Sigmoid colon (tissue), 7 donors: Measurements from ENCODE around the gene SMYD3. TPM values are rescaled to one million over a fixed set of nuclear protein-coding genes. Genes with fewer than 3 reads are reported as not detected.

Experiments
- DNase-seq: peaks from one replicate; pipeline ENCODE4 v3.0.0-alpha.2; 2019
- H3K27ac ChIP-seq, 4 donors: fragments of 200-600 bp; sonication (generic); one replicate each; pipeline ENCODE4 v1.5.1; 2016 to 2019; ENCODE audit warnings: mild to moderate bottlenecking in 1 of 4
- H3K27me3 ChIP-seq, 3 donors: fragments of 200-600 bp; sonication (generic); one replicate each; pipeline ENCODE4 v1.5.1; 2019; ENCODE audit warnings: mild to moderate bottlenecking in 1 of 3
- H3K36me3 ChIP-seq, 4 donors: fragments of 200-600 bp; sonication (generic); one replicate each; pipeline ENCODE4 v1.5.1; 2016 to 2019
- H3K4me1 ChIP-seq, 4 donors: fragments of 200-600 bp; sonication (generic); one replicate each; pipeline ENCODE4 v1.5.1; 2017 to 2019
- H3K4me3 ChIP-seq, 4 donors: fragments of 200-600 bp; sonication (generic); one replicate each; pipeline ENCODE4 v1.5.1; 2017 to 2019; ENCODE audit warnings: mild to moderate bottlenecking in 2 of 4, moderate library complexity in 1 of 4
- H3K9me3 ChIP-seq, 4 donors: fragments of 200-600 bp in 3 of 4; sonication (generic) in 3 of 4; one replicate each; pipeline versions ENCODE4 v1.5.1 to v1.6.1; 2013 to 2019
- EP300 ChIP-seq, 4 donors: sonication (generic); formaldehyde crosslinking; IDR thresholded peaks; one replicate each; pipeline ENCODE4 v1.6.1; 2017; ENCODE audit warnings: antibody characterized with exemption in 4 of 4
- POLR2A ChIP-seq, 2 donors: fragments of 450-650 bp; IDR thresholded peaks; one replicate each; pipeline ENCODE4 v1.6.1; 2016; ENCODE audit warnings: antibody characterized with exemption in 2 of 2, mild to moderate bottlenecking in 2 of 2, moderate library complexity in 2 of 2
- POLR2AphosphoS5 ChIP-seq, 4 donors: sonication (generic); formaldehyde crosslinking; IDR thresholded peaks; one replicate each; pipeline ENCODE4 v1.6.1; 2017; ENCODE audit warnings: antibody characterized with exemption in 4 of 4
- WGBS, 2 donors: extraction: QIAGEN DNeasy Blood & Tissue Kit; methylation state at CpG; one replicate each; pipeline ENCODE4 v1.1.7; 2013; 5-methylcytosine and 5-hydroxymethylcytosine counted together
- intact Hi-C: fragments of 100-400 bp; cut with DNase I; formaldehyde crosslinking; loops from one replicate; pipeline ENCODE4 v1.15.1; 2023
- polyA plus RNA-seq, 3 donors: library from polyadenylated mRNA; stranded (reverse); fragments of 200-250 nt; gene quantifications; one replicate each; pipeline ENCODE4 v1.2.3, GENCODE V29; 2013
- total RNA-seq, 4 donors: library from RNA; depleted of rRNA; stranded (reverse); fragments of >200 nt; gene quantifications; one replicate each; pipeline ENCODE4 v1.1.0, GENCODE V29; 2016
- TF ChIP-seq, protein P1 (sequence below), 4 experiments: fragments of 450-650 bp in 3 of 4; fragments of 200-600 bp in 1 of 4; IDR thresholded peaks; one replicate each; pipeline ENCODE4 v1.5.1; 2016 to 2019; ENCODE audit warnings: antibody characterized with exemption in 4 of 4, mild to moderate bottlenecking in 3 of 4, moderate library complexity in 2 of 4
- donor health status: healthy with polysubstance abuse.
- donor health status: Bipolar disorder and iron deficiency.
- donor health status: healthy.

Gene SMYD3
- total and polyA plus RNA-seq, 7 donors = 8.7 to 23.8 (median 17.1) TPM

DNA sequence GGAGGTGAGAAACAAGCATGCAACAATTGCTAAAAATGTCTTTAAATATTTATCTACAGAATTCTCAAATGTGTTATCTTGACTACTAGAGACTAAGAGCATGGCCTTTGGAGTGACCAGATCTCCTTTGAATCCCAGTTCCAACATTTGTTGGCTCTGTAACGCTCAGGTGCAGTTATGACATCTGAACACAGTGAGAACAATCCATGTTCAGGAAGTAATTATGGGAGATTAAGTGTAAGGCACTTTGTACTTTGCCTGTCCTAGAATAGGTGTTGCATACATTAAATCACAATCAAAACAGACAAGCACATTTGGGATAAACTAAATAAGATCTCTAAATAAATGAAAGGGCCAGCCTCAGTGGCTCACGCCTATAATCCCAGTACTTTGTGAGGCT lies 454.5 kb downstream of the SMYD3 start:
- Histone ChIP-seq H3K27ac (no peak overlapping the region), H3K27me3 (no peaks in the 10 kb centered on the region), H3K4me3 (no peak overlapping the region), H3K4me1 (no peaks in the 10 kb centered on the region), H3K9me3 (no peaks in the 10 kb centered on the region), H3K36me3 (no peaks in the 10 kb centered on the region)
- intact Hi-C loops = no loop called here
- no peak for DNase-seq
- WGBS, 2 donors = 34 to 74% methylated on average over 2 of the region's 2 CpGs
- no peak for TF ChIP-seq EP300 (IDR thresholded peaks at IDR 0.05)
- TF ChIP-seq POLR2AphosphoS5 (IDR thresholded peaks at IDR 0.05) = no peak
- no peak for TF ChIP-seq POLR2A (IDR thresholded peaks at IDR 0.05)
- TF ChIP-seq, protein P1, sequence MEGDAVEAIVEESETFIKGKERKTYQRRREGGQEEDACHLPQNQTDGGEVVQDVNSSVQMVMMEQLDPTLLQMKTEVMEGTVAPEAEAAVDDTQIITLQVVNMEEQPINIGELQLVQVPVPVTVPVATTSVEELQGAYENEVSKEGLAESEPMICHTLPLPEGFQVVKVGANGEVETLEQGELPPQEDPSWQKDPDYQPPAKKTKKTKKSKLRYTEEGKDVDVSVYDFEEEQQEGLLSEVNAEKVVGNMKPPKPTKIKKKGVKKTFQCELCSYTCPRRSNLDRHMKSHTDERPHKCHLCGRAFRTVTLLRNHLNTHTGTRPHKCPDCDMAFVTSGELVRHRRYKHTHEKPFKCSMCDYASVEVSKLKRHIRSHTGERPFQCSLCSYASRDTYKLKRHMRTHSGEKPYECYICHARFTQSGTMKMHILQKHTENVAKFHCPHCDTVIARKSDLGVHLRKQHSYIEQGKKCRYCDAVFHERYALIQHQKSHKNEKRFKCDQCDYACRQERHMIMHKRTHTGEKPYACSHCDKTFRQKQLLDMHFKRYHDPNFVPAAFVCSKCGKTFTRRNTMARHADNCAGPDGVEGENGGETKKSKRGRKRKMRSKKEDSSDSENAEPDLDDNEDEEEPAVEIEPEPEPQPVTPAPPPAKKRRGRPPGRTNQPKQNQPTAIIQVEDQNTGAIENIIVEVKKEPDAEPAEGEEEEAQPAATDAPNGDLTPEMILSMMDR (IDR thresholded peaks at IDR 0.05) = no peak

DNA sequence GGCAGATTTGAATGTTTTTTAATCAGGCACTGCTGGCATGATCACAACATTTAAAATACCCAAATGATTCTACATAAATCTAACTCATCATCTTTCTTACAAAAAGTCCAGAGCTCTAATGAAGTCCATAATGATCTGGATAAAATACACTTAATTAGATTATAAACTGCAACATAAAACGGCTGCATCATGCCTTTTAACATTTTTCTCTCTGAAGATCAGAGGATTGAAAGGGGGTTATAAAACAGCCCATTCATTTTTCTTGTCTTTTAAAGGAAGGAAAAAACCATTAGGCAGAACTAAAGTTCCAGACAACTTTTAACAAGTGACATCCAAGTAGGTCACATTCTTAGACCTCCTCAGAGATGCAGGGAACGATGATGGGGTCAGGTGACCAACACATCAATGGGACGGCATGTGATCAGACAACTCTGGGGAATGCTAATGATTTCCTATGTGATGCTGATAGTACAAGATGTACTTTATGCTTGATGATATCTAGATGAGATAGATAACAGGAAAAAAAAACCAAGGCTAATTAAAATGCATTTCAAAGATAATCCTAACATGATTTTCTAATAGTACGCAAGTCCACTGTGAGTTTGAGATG lies 455.1 kb downstream of the SMYD3 start:
- Histone ChIP-seq H3K9me3 (no peaks in the 10 kb centered on the region), H3K27me3 (no peaks in the 10 kb centered on the region), H3K4me3 (no peak overlapping the region), H3K4me1 (no peaks in the 10 kb centered on the region), H3K36me3 (no peaks in the 10 kb centered on the region), H3K27ac (no peak overlapping the region)
- WGBS, 2 donors = 73 to 83% methylated on average over 4 of the region's 4 CpGs
- intact Hi-C loops = no loop called here
- no peak for DNase-seq
- TF ChIP-seq POLR2AphosphoS5 (IDR thresholded peaks at IDR 0.05) (no peak), EP300 (IDR thresholded peaks at IDR 0.05) (no peak), POLR2A (IDR thresholded peaks at IDR 0.05) (no peak)
- TF ChIP-seq, protein P1 (IDR thresholded peaks at IDR 0.05) = no peak

DNA sequence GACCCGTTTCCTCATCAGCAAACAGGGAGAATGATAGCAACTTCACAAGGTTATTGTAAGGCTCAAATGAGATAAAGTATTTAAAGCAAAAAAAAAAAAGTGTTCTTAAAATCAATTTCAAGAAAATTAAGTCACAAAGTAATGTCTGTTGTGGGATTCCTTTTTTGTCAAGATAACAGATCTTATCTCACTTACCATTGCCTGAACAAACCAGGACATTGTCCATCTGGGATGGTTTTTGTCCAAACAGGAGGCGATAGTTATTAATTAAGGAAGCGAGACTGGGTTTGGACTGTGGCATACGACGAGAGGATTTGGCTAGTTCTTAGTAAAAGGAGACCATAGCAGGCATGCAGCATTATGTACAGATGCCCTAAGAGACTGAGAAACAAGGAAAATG lies 458.4 kb downstream of the SMYD3 start:
- H3K27me3 ChIP-seq = no peaks in the 10 kb centered on the region
- H3K9me3 ChIP-seq = no peaks in the 10 kb centered on the region
- H3K36me3 ChIP-seq = no peaks in the 10 kb centered on the region
- intact Hi-C loops = no loop called here
- no peaks in the 10 kb centered on the region for H3K4me1 ChIP-seq
- no peak overlapping the region for H3K27ac ChIP-seq
- WGBS, 2 donors = 91 to 93% methylated on average over 5 of the region's 5 CpGs
- no peak overlapping the region for H3K4me3 ChIP-seq
- no peak for DNase-seq
- TF ChIP-seq, protein P1 (IDR thresholded peaks at IDR 0.05) = no peak
- TF ChIP-seq EP300 (IDR thresholded peaks at IDR 0.05) (no peak), POLR2A (IDR thresholded peaks at IDR 0.05) (no peak)

DNA sequence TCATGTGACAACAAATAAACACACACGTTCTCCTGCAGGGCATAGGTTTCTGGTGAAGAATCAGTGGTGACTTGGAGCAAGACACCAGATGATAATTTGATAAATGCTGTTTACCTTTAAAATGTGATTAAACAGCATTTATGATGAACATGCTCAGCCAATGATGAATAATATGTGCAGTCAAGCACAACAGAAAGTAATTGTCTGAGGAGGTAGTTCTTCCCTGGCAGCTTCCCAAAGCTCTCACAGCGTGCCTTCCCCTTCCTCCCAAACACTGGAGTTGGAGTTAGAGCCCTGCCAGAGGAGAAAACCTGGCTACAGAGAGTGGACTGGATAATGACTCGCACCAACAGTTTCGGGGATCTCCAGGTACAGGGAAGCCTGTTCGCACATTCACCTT lies 463.5 kb downstream of the SMYD3 start:
- TF ChIP-seq POLR2AphosphoS5 (IDR thresholded peaks at IDR 0.05) (no peak), POLR2A (IDR thresholded peaks at IDR 0.05) (no peak), EP300 (IDR thresholded peaks at IDR 0.05) (no peak)
- TF ChIP-seq, protein P1 (IDR thresholded peaks at IDR 0.05) = no peak
- no peak overlapping the region for H3K27ac ChIP-seq
- H3K4me3 ChIP-seq = no peak overlapping the region
- intact Hi-C loops = no loop called here
- WGBS, 2 donors = 70 to 78% methylated on average over 5 of the region's 5 CpGs
- H3K4me1 ChIP-seq = no peaks in the 10 kb centered on the region
- no peaks in the 10 kb centered on the region for H3K27me3 ChIP-seq
- no peaks in the 10 kb centered on the region for H3K9me3 ChIP-seq
- H3K36me3 ChIP-seq = no peaks in the 10 kb centered on the region
- no peak for DNase-seq

DNA sequence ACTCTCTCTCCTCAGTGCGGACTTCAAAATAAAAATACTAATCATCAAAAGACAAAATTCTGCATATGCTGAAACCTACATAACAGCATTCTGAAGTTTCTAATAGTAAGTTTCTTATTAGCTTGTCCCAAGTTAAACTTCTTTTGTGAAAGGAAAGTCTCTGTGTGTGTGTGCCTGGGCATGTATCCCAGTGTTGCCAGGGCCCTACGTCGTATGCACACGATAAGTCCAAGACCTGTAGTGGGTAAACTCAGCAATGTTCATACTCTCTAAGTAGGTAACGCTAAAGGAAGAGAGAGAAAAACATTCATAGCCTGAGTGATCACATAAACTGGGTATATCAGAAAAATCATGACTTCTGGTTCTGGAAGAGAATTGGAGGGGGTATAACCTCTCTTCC lies 465.7 kb downstream of the SMYD3 start:
- no peak for DNase-seq
- no peaks in the 10 kb centered on the region for H3K9me3 ChIP-seq
- intact Hi-C loops = no loop called here
- no peaks in the 10 kb centered on the region for H3K4me1 ChIP-seq
- H3K27me3 ChIP-seq = no peaks in the 10 kb centered on the region
- 88 to 89% methylated on average over 5 of the region's 5 CpGs for WGBS, 2 donors
- no peaks in the 10 kb centered on the region for H3K36me3 ChIP-seq
- no peak overlapping the region for H3K4me3 ChIP-seq
- TF ChIP-seq, protein P1 (IDR thresholded peaks at IDR 0.05) = no peak
- TF ChIP-seq EP300 (IDR thresholded peaks at IDR 0.05) = no peak
- no peak for TF ChIP-seq POLR2AphosphoS5 (IDR thresholded peaks at IDR 0.05)
- TF ChIP-seq POLR2A (IDR thresholded peaks at IDR 0.05) = no peak
- H3K27ac ChIP-seq = no peak overlapping the region
